ENCODE measurements around the gene INPP5B.
"Not testable (repeated sequence)": the region's sequence is repeated elsewhere in the genome, so short reads cannot be mapped to it uniquely, and the experiment has no call there.

INPP5B gene
- long read RNA-seq, donor 1, partial matches to known transcripts: 0 of 4 reads
- long read RNA-seq, donor 1, other reads (novel, unspliced or antisense): 0 of 4 reads
- long read RNA-seq, donor 2: 0 reads
- long read RNA-seq, donor 3: 0 reads
- long read RNA-seq, donor 4, partial matches to known transcripts: 0 of 2 reads
- long read RNA-seq, donor 4, other reads (novel, unspliced or antisense): 0 of 2 reads
- long read RNA-seq, donor 5, partial matches to known transcripts: 0 of 4 reads
- long read RNA-seq, donor 5, other reads (novel, unspliced or antisense): 0 of 4 reads
- long read RNA-seq, donor 6: 0 reads
- long read RNA-seq, donor 7, partial matches to known transcripts: 0 of 3 reads
- long read RNA-seq, donor 7, other reads (novel, unspliced or antisense): 0 of 3 reads
- long read RNA-seq, donor 8, partial matches to known transcripts: 0 of 3 reads
- long read RNA-seq, donor 8, other reads (novel, unspliced or antisense): 0 of 3 reads

- peak; percentile 71 for DNase-seq
Measured at GRCh38 chr1:37946703-37947360, at the start of gene INPP5B. Gene INPP5B (minus strand): TSS chr1:37947053. CDS start chr1:37946308, 745 bp downstream.

- DNase-seq: peak; percentile 91
Measured at GRCh38 chr1:37995751-37996345, 49.0 kb upstream of the INPP5B start.

GRCh38 chr1:37994886-37995566, 48.2 kb upstream of the INPP5B start:
- DNase-seq: no peak

- no peak for DNase-seq
Measured at GRCh38 chr1:37989361-37989930, 42.6 kb upstream of the INPP5B start.

- no peak for DNase-seq
Measured at GRCh38 chr1:37987679-37988078, 40.8 kb upstream of the INPP5B start.

GRCh38 chr1:37983546-37983945, 36.7 kb upstream of the INPP5B start:
- no peak for DNase-seq

GRCh38 chr1:37978541-37978940, 31.7 kb upstream of the INPP5B start:
- no peak for DNase-seq

- DNase-seq: not testable (repeated sequence)
Measured at GRCh38 chr1:37975083-37975482, 28.2 kb upstream of the INPP5B start.

- no peak for DNase-seq
Measured at GRCh38 chr1:37974567-37974966, 27.7 kb upstream of the INPP5B start.

- DNase-seq: not testable (repeated sequence)
Measured at GRCh38 chr1:37973684-37974083, 26.8 kb upstream of the INPP5B start.

- no peak for DNase-seq
Measured at GRCh38 chr1:37965301-37965700, 18.4 kb upstream of the INPP5B start.

- not testable (repeated sequence) for DNase-seq
Measured at GRCh38 chr1:37964106-37964505, 17.3 kb upstream of the INPP5B start.

- DNase-seq: no peak
Measured at GRCh38 chr1:37958690-37959089, 11.8 kb upstream of the INPP5B start.

- no peak for DNase-seq
Measured at GRCh38 chr1:37955685-37956084, 8.8 kb upstream of the INPP5B start.

- no peak for DNase-seq
Measured at GRCh38 chr1:37954316-37954971, 7.6 kb upstream of the INPP5B start.

- DNase-seq: no peak
Measured at GRCh38 chr1:37952738-37953137, 5.9 kb upstream of the INPP5B start.

- DNase-seq: no peak
Measured at GRCh38 chr1:37951783-37952624, 5.2 kb upstream of the INPP5B start.

GRCh38 chr1:37951041-37951782, 4.4 kb upstream of the INPP5B start:
- no peak for DNase-seq

GRCh38 chr1:37949524-37950152, 2.8 kb upstream of the INPP5B start:
- no peak for DNase-seq

Data from right kidney (tissue), 9 donors.